K562 treated with DMSO at 1 percent for 12 hours (cell line): ENCODE data around the gene SHROOM4. TPM values are rescaled to one million over a fixed set of nuclear protein-coding genes. Genes with fewer than 3 reads are reported as not detected.

Source experiments
- total RNA-seq: library from RNA; unstranded; fragments of 300-600 nt; gene quantifications from 2 replicates; pipeline ENCODE4 v1.2.3, GENCODE V29; 2022; ENCODE audit not compliant: insufficient read depth

The SHROOM4 gene, protein sequence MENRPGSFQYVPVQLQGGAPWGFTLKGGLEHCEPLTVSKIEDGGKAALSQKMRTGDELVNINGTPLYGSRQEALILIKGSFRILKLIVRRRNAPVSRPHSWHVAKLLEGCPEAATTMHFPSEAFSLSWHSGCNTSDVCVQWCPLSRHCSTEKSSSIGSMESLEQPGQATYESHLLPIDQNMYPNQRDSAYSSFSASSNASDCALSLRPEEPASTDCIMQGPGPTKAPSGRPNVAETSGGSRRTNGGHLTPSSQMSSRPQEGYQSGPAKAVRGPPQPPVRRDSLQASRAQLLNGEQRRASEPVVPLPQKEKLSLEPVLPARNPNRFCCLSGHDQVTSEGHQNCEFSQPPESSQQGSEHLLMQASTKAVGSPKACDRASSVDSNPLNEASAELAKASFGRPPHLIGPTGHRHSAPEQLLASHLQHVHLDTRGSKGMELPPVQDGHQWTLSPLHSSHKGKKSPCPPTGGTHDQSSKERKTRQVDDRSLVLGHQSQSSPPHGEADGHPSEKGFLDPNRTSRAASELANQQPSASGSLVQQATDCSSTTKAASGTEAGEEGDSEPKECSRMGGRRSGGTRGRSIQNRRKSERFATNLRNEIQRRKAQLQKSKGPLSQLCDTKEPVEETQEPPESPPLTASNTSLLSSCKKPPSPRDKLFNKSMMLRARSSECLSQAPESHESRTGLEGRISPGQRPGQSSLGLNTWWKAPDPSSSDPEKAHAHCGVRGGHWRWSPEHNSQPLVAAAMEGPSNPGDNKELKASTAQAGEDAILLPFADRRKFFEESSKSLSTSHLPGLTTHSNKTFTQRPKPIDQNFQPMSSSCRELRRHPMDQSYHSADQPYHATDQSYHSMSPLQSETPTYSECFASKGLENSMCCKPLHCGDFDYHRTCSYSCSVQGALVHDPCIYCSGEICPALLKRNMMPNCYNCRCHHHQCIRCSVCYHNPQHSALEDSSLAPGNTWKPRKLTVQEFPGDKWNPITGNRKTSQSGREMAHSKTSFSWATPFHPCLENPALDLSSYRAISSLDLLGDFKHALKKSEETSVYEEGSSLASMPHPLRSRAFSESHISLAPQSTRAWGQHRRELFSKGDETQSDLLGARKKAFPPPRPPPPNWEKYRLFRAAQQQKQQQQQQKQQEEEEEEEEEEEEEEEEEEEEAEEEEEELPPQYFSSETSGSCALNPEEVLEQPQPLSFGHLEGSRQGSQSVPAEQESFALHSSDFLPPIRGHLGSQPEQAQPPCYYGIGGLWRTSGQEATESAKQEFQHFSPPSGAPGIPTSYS (N-terminal part only)
- not detected in 2 replicates for total RNA-seq

GRCh38 chrX:50813843-50814661 is at the start of gene SHROOM4:
Gene SHROOM4, minus strand, starts transcription at chrX:50814194. Its CDS starts 176 bp downstream, at chrX:50814018.

Other genes with a start within 250 kb of the SHROOM4 start
- not detected in 2 replicates for gene BMP15, start 96.5 kb upstream of the SHROOM4 start, total RNA-seq